GM10248 (cell line): ENCODE data around the gene C1QTNF8.

Experiments
- CTCF ChIA-PET: fragments of 300-600 bp; sonication (Branson Sonifier 250); formaldehyde crosslinking; extraction: SDS; loops from one replicate; lab custom pipeline; 2021; ENCODE audit warnings: antibody characterized with exemption; lab: Yijun Ruan, JAX
- POLR2A ChIA-PET: fragments of 350-650 bp; sonication (Branson Sonifier 250); formaldehyde crosslinking; extraction: SDS; loops from one replicate; lab custom pipeline; 2020; ENCODE audit warnings: antibody characterized with exemption; lab: Yijun Ruan, JAX
- DNase-seq: peaks from one replicate; pipeline ENCODE4 v3.0.0; 2012; ENCODE audit errors: extremely low spot score
- TF ChIP-seq, protein P1 (sequence below): IDR thresholded peaks from 2 replicates; pipeline ENCODE4 v1.5.1; 2012; ENCODE audit warnings: mild to moderate bottlenecking, low read depth; ENCODE audit errors: extremely low read depth, missing control alignments, control extremely low read depth

Gene C1QTNF8

DNA sequence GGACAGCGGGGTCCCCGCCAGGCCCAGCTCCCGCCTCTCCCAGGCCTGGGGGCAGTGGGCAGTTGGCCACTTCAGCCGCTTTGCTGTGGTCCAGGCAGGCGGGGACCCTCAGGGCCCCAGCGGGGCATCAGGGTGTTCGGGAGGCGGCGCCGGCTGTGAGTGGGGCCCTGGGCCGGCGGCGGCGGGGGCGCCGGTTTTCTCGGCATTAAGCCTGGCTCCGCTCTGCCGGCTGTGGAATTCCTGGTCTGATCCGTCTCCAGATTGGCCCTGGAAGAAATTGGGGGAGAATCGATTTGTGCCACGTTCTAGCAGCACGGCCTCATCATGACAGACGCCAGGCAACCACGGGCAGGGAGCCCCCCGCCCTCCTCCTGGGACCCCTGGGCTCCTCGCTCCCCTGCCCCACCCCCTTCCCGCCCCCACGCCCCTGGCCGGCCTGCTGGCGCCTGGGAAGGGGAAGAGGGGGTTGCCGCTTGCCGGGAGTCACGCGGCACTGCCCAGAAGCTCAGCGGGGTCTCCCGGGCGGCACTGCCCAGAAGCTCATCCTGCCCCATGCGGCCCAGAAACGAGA lies 52.1 kb downstream of the C1QTNF8 start:
- POLR2A ChIA-PET = no interaction called here
- TF ChIP-seq, protein P1, sequence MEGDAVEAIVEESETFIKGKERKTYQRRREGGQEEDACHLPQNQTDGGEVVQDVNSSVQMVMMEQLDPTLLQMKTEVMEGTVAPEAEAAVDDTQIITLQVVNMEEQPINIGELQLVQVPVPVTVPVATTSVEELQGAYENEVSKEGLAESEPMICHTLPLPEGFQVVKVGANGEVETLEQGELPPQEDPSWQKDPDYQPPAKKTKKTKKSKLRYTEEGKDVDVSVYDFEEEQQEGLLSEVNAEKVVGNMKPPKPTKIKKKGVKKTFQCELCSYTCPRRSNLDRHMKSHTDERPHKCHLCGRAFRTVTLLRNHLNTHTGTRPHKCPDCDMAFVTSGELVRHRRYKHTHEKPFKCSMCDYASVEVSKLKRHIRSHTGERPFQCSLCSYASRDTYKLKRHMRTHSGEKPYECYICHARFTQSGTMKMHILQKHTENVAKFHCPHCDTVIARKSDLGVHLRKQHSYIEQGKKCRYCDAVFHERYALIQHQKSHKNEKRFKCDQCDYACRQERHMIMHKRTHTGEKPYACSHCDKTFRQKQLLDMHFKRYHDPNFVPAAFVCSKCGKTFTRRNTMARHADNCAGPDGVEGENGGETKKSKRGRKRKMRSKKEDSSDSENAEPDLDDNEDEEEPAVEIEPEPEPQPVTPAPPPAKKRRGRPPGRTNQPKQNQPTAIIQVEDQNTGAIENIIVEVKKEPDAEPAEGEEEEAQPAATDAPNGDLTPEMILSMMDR = no peak
- no peak for DNase-seq
- CTCF ChIA-PET = interaction anchor here (1.0 kb wide), 1 partner anchor 12 kb away, joined by 3 read pairs; no protein-coding TSS in a partner anchor

- POLR2A ChIA-PET = no interaction called here
- CTCF ChIA-PET = no interaction called here
- no peak for DNase-seq
- TF ChIP-seq, protein P1 = no peak
These were observed 53.2 kb downstream of the C1QTNF8 start for GRCh38 chr16:1042866-1043265.

- CTCF ChIA-PET = interaction anchor here (1.7 kb wide), 1 partner anchor 15 kb away, joined by 4 read pairs; no protein-coding TSS in a partner anchor
- POLR2A ChIA-PET = no interaction called here
- TF ChIP-seq, protein P1 = no peak
- no peak for DNase-seq
These were observed 53.8 kb downstream of the C1QTNF8 start for GRCh38 chr16:1042049-1042744.

DNA sequence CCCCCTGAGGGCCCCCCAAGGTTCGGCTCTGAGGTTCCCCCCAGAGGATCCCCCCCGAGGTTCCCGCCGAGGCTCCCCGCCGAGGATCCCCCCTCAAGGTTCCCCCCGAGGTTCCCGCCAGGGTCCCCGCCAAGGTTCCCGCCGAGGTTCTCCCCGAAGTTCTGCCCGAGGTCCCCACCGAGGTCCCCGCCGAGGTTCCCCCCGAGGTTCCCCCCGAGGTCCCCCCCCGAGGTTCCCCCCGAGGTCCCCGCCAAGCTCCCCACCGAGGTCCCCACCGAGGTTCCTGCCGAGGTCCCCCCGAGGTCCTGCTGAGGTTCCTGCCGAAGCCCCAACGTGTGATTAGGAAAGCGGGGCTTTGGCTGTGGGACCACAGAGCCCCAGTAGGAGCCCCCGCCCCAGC lies 55.7 kb downstream of the C1QTNF8 start:
- POLR2A ChIA-PET = no interaction called here
- CTCF ChIA-PET = interaction anchor here (1.2 kb wide), 1 partner anchor 9 kb away, joined by 3 read pairs; no protein-coding TSS in a partner anchor

DNA sequence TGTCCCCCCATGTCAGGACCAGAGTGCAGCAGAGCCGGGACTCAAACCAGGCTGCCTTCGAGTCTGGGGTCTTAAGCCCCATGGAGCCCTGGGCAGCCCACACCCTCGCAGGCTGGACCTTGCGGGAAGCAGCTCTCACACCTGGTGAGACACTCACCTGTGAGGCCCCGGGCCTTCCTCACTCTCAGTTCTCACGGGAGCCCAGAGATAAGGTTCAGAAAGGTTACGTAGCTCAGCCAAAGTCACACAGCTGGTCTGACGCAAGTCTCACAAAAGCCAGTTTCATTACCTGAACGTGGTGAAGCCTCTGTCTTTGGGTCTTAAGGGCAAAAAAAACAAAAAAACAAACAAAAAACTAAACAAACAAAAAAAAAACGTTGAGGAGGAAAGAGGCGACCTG lies 56.3 kb downstream of the C1QTNF8 start:
- CTCF ChIA-PET = no interaction called here
- DNase-seq = no peak
- TF ChIP-seq, protein P1 = no peak
- POLR2A ChIA-PET = no interaction called here

More for the DNA sequence above, 55.7 kb downstream of the C1QTNF8 start:
- TF ChIP-seq, protein P1 = no peak
- no peak for DNase-seq

DNA sequence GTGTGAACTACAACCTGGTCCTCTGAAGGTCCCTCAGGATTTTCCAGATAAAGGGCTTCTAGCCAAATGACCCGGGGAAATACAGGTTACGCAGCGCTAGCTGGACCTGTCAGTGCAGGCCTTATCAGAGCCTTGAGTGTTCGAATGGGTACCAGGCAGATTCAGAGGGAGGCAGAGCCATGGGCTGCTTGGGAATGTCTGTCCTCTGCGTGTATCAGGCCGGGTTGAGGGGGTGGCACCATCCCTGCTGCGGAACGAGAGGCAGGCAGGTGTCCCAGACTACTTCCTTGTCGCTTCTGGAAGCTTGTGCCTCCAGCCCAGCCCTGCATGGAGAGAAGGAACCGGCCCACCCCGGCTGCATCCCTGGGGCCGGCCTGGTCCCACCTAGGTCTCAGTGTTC lies 57.1 kb downstream of the C1QTNF8 start:
- DNase-seq = no peak
- ChIA-PET POLR2A (no interaction called here), CTCF (no interaction called here)
- TF ChIP-seq, protein P1 = no peak
